HCEC 1CT (cell line): Measurements from ENCODE around the gene MDK.
A peak's percentile ranks its signal among the peaks of the same experiment; 100 is the strongest.

ENCODE experiments used
- DNase-seq: peaks from one replicate; pipeline ENCODE4 v3.0.0-alpha.2; 2017

Gene MDK

GRCh38 chr11:46381048-46381818 is at the start of gene MDK:
Gene MDK, plus strand, starts transcription at chr11:46381669. Its CDS starts 389 bp downstream, at chr11:46382058.
- DNase-seq: no peak

GRCh38 chr11:46332093-46332567 is 49.3 kb upstream of the MDK start:
- DNase-seq: no peak

GRCh38 chr11:46332568-46333393 is 48.7 kb upstream of the MDK start:
- no peak for DNase-seq

GRCh38 chr11:46333394-46333947 is 48.0 kb upstream of the MDK start:
- DNase-seq: no peak

GRCh38 chr11:46334211-46334610 is 47.3 kb upstream of the MDK start:
- DNase-seq: no peak

GRCh38 chr11:46335271-46335670 is 46.2 kb upstream of the MDK start:
- DNase-seq: no peak

- DNase-seq: no peak
These were observed 45.4 kb upstream of the MDK start for GRCh38 chr11:46335890-46336562.

GRCh38 chr11:46336563-46337180 is 44.8 kb upstream of the MDK start:
- no peak for DNase-seq

- no peak for DNase-seq
These were observed 43.7 kb upstream of the MDK start for GRCh38 chr11:46337626-46338345.

- DNase-seq: no peak
These were observed 42.9 kb upstream of the MDK start for GRCh38 chr11:46338636-46338987.

GRCh38 chr11:46338988-46339666 is 42.3 kb upstream of the MDK start:
- DNase-seq: no peak

- DNase-seq: no peak
These were observed 41.7 kb upstream of the MDK start for GRCh38 chr11:46339816-46340215.

GRCh38 chr11:46341454-46341853 is 40.0 kb upstream of the MDK start:
- no peak for DNase-seq

GRCh38 chr11:46342239-46342638 is 39.2 kb upstream of the MDK start:
- DNase-seq: no peak

- no peak for DNase-seq
These were observed 37.9 kb upstream of the MDK start for GRCh38 chr11:46343520-46343919.

GRCh38 chr11:46345131-46345597 is 36.3 kb upstream of the MDK start:
- DNase-seq: no peak

GRCh38 chr11:46345881-46346484 is 35.5 kb upstream of the MDK start:
- DNase-seq: no peak

- DNase-seq: peak; percentile 75
These were observed 34.4 kb upstream of the MDK start, which contains the start of gene DGKZ for GRCh38 chr11:46346886-46347636. Gene DGKZ, plus strand, starts transcription at chr11:46347463. Its CDS starts 197 bp downstream, at chr11:46347660.

- no peak for DNase-seq
These were observed 33.7 kb upstream of the MDK start for GRCh38 chr11:46347637-46348311.
